NCI-H1694 (cell line): Measurements from ENCODE around the gene TPO.
"Not testable (repeated sequence)": the region's sequence is repeated elsewhere in the genome, so short reads cannot be mapped to it uniquely, and the experiment has no call there.

Source experiments
- DNase-seq: peaks from one replicate; lab custom pipeline; 2025; lab: John Stamatoyannopoulos, UW

TPO gene

DNA sequence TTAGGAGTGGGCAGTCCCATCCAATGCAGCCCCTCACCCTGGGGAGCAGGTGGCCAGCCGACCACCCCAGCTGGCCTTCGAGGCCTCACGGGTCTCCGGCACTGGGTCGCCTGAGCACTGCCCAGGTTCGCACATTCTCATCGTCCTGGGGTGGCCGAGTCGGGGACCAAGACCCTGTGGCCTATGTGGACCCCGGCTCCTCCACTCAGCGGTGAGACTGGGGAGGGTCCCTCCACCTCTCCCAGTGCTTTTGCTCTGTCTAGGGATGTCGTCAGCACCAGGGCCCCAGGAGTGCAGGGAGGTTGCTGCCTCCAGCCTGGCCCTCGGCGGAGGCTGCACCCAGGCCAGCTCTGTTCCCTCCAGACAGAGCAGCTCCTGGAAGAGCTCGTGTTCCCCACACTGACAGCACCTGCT, 89.6 kb downstream of the TPO start:
- DNase-seq, result no peak

DNA sequence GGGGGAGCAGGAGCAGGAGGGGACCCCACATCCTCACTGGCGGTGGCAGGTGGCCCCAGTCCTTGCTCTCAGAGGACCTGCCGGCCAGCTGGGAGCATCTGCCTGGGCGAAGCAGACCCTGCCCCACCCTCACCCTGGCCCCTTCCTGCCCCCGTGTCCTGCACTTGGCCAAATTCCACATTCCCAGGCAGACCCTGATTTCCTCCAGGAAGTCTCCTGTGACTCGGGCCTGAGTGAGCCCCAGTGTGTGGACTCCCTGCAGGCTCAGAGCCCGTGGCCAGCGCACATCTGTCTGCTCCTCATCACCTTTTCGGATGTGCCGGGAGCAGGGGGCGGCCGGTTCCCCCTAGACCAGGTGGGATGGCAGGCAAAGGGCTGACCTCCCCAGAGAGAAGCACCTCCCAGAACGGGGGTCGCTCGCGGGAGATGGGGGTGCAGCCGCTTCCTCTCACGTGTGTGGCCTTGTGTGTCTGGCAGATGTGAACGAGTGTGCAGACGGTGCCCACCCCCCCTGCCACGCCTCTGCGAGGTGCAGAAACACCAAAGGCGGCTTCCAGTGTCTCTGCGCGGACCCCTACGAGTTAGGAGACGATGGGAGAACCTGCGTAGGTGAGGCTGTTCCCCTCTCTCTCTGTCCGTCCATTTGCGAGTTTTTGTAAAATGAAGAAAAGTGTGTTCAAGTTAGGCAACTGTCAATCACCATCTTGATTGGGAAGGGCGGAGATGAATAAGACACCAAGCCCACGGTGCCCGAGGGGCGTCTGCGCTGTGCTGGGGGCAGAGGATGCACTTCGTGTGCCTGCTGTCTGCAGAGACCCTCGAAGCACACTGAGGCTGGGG, 90.4 kb downstream of the TPO start:
- DNase-seq, result no peak

- DNase-seq, result no peak
These were observed 91.1 kb downstream of the TPO start for GRCh38 chr2:1504311-1504750.

DNA sequence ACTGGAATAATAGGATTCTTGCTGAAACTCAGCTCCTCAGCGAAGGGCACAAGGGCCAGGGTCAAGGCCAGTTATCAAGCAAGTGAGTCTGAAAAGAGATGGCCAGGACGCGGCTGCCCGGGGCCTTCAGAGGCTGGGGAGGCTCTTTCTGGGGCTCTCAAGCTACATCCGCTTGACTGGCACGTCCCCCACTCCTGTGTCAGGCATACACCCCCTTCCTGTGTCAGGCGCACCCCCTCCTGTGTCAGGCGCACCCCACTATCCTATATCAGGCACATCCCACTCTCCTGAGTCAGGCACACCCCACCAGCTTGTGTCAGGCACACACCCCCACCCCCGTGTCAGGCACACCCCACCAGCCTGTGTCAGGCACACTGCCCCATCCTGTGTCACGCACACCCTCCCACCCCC, 91.8 kb downstream of the TPO start:
- DNase-seq, result no peak

DNA sequence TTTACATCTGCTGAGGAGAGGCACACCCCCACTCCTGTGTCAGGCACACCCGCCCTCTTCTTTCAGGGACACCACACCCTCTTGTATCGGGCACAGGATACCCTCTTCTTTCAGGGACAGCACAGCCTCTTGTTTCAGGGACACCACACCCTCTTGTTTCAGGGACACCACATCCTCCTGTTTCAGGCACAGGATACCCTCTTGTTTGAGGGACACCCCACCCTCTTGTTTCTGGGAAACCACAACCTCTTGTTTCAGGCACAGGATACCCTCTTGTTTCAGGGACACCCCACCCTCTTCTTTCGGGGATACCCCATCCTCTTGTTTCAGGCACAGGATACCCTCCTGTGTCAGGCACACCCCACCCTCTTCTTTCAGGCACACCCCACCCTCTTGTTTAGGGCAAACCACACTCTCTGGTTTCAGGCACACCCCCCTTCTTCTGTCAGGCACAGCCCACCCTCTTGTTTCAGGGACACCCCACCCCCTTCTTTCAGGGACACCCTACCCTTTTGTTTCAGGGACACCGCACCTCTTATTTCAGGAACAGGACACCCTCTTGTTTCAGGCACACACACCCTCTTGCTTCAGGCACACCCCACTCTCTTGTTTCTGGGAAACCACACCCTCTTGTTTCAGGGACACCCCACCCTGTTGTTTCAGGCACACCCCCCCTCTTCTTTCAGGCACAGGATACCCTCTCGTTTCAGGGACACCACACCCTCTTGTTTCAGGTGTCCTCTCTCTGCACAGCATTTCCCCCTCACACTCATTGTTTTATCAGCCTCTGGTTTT, 96.2 kb downstream of the TPO start:
- DNase-seq, result no peak

- DNase-seq, result no peak
These were observed 96.9 kb downstream of the TPO start for GRCh38 chr2:1510176-1510575.

DNA sequence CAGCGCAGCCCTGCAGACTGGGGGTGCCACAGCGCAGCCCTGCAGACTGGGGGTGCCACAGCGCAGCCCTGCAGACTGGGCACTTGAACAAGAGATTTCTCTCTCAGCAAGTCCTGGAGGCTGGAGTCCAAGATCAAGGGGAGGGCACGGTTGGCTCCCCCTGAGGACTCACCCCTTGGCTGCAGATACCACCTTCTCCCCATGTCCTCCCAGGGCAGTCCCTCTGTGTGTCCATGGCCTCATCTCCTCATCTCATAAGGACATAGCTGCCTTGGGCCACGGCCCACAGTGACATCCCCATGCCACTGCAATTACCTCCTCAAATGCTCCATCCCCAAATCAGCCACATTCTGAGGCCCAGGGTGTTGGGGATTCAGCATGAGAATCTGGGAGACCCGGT, 98.2 kb downstream of the TPO start:
- DNase-seq, result no peak

GRCh38 chr2:1512321-1513289, 99.3 kb downstream of the TPO start:
- no peak for DNase-seq

GRCh38 chr2:1514391-1515072, 101.3 kb downstream of the TPO start:
- DNase-seq, result no peak

DNA sequence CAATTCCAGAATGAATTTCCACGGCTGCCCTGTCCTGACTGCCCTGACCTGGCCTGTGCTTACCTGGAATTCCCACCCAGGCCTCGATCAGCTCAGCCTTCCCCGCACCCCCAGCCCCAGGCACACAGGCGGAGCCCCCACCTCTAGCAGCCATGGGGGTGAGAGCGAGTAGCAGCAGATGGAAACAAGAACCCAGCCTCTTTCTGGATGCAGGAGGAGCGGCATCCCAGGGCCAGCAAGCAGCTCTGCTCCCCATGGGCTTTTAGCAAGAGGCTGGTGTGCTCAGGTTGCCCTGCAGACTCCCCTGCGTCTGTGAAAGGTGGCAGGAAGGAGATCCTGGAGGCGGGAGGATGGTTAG, 101.8 kb downstream of the TPO start:
- DNase-seq, result no peak

DNA sequence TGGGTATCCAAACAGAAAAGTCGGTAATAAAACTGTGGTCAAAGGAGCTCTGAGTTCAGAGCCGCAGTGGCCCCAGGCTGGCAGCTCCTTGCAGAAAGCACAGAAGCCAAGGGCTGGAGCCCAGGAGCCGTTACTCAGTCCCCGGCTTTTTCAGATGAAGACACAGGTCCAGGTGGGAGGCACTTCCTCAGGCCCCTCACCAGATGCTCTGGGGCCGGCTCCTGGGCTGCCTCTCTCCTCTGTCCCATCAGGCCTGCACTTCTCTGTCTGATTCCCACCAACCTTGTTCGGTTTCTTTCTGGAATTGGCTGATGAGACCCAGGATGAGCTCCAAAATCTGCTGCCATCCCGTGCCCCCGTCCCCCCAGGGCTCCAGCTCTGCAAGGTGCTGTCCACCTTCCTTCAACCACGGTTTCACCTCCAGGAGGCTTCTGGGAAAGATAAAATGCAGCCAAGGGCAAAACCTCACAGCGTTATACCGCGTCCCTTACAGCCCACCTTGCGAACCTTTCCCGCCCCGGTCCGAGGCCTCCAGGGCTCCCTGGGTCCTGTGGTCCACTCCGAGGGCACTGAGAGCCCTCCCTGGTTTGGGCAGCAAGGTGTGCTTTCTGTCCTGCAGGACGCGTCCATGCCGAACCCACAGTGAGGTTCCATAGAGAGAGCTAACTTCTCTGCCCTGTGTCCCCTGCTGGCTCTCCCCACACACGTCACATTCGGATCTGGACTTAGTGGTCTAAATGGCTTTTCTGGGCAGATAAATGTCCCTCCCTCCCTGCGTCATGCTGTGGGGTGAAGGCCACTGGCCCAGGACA, 102.9 kb downstream of the TPO start:
- no peak for DNase-seq

- no peak for DNase-seq
These were observed 103.5 kb downstream of the TPO start for GRCh38 chr2:1516798-1517060.

GRCh38 chr2:1517291-1517690, 104.0 kb downstream of the TPO start:
- DNase-seq, result not testable (repeated sequence)

DNA sequence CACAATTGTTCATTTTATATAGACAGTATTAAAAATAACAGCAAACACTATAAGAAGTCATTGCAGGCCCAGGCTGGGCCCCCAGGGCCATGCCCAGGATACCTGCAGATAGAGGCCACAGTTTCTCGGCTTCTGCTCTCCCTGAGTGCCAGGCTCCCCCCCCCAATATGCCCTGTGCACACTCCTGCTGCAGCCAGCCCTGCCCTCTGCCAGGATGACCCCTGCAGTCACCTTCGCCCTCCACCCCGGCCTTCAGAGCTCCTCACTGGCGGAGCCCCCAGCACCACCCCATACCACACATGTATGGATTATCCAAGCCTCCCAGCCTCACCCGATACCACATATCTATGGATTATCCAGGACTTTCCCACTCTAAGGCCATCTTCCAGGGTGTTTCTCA, 104.5 kb downstream of the TPO start:
- no peak for DNase-seq

DNA sequence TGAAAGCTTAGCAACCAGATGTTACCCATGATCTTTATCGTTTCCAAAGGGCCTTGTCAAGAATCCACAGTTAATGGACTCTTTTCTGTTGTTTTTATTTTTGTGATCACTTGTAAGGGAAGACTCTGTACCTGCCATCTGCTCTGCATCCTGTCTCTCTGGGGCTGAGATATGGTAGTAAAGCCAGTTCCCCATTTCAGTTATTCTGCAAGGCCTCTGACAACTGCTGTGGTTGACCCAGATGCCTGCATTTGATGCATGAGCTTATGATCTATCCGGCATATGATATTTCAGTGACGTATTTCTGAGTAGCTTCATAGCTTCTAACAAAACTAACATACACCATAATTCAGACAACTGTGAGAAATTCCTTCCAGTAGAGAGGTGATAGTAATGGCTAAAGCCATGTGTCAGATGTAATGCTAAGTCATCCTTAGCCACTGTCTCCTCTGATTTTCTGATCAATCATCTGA, 105.1 kb downstream of the TPO start:
- no peak for DNase-seq

DNA sequence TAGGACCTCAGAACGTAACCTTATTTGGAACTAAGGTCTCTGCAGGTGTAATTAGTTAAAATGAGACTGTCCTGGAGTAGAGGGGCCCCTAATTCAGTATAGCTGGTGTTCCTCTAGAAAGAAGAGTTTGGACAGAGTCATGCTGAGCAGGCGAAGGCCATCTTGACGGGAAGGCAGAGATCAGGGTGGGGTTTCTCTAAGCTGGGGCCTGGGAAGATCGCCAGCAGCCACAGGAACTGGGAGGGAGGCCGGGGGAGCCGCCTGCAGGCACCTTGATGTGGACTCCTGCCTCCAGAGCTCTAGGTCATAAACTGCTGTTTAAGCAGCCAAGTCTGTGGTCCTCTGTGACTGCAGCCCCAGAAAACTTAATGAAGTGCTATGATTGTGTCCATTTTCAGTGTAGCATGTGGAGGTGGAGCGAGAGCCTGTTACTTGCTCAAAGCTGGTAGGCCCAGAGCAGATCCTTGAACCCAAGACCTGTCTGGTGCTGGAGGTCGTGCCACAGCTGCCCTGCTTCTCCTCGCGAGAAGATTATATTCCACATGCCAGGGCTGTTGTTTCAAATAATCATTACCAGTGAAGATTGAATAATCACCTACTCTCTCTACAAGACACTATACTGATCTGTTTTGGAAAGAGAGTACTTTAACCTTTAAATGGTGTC, 105.7 kb downstream of the TPO start:
- no peak for DNase-seq

GRCh38 chr2:1521191-1521877, 108.1 kb downstream of the TPO start:
- no peak for DNase-seq

DNA sequence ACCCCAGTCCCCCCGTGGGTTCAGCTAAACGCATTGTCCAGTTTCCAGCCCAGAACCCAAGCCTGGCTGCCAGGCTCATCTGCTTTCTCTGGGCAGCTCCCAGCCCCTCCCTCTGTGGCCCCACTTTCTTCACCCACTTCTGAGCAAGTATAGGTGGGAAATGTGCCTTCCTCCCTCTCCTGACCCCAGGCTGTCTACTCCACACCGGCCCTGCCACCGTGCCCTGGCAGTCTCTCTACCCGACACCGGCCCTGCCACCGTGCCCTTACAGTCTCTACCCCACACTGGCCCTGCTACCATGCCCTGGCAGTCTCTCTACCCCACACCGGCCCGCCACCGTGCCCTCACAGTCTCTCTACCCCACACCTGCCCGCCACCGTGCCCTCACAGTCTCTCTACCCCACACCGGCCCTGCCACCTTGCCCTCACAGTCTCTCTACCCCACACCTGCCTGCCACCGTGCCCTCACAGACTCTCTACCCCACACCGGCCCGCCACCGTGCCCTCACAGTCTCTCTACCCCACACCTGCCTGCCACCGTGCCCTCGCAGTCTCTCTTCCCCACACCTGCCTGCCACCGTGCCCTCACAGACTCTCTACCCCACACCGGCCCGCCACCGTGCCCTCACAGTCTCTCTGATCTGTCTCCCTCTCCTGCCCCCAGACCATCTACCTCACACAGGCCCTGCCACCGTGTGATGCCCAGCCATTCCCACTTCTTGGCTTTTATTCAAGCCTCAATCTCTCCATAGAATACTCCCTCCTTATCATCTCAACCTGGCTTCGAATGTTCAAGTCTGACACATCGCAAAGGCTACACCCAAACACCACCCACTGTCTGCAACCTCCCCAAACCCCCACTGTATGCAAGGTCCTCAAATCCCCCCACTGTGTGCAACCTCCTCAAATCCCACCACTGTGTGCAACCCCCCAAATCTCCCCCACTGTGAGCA, 108.9 kb downstream of the TPO start:
- DNase-seq, result no peak
